H1 (cell line): Measurements from ENCODE around the gene ARHGAP4.

Experiments
- ATF2 ChIP-seq: IDR thresholded peaks from 2 replicates; pipeline ENCODE4 v1.6.1; 2012; ENCODE audit warnings: low read length, inconsistent platforms
- MAX ChIP-seq: IDR thresholded peaks from 2 replicates; pipeline ENCODE4 v1.6.1; 2012; ENCODE audit warnings: inconsistent platforms
- RAD21 ChIP-seq, 2 experiments: IDR thresholded peaks in 1 of 2; conservative IDR thresholded peaks in 1 of 2; 2 replicates each; pipeline ENCODE4 v1.6.1; 2011; ENCODE audit warnings: low read depth in 2 of 2, low read length in 2 of 2, improper control_type of control experiment in 1 of 2, inconsistent platforms in 1 of 2, mild to moderate bottlenecking in 1 of 2, moderate library complexity in 1 of 2
- RNF2 ChIP-seq: fragments of 200-900, 300-1000 bp; sonication (generic); IDR thresholded peaks from 2 replicates; pipeline ENCODE4 v1.7.1; 2016; ENCODE audit warnings: borderline replicate concordance, low read depth, mild to moderate bottlenecking, antibody characterized with exemption, low read length; ENCODE audit not compliant: poor library complexity, severe bottlenecking; ENCODE audit errors: missing control alignments
- USF2 ChIP-seq: IDR thresholded peaks from 2 replicates; pipeline ENCODE4 v1.6.1; 2011; ENCODE audit warnings: low read length, improper control_type of control experiment

- TF ChIP-seq RNF2 (no peak), ATF2 (no peak), USF2 (no peak), MAX (no peak), RAD21 (IDR thresholded peaks at IDR 0.05 in 1 of 2, conservative IDR thresholded peaks at IDR 0.05 in 1 of 2; ENCODE audit: low read depth in 2 of 2, low read length in 2 of 2) (no peak)
Observed at GRCh38 chrX:153968754-153969124, 42.7 kb upstream of the ARHGAP4 start.
